Hematopoietic multipotent progenitor cell (in vitro differentiated cells): ENCODE results near the gene GNRH2. TPM values are rescaled to one million over a fixed set of nuclear protein-coding genes. Genes with fewer than 3 reads are reported as not detected.

Source experiments
- DNase-seq, 3 donors: peaks; one replicate each; pipeline ENCODE4 v3.0.0-alpha.2; 2011 to 2015; ENCODE audit warnings: low read depth in 2 of 3, low spot score in 2 of 3
- total RNA-seq: library from RNA; depleted of rRNA; stranded (reverse); fragments of >200 nt; gene quantifications from one replicate; pipeline ENCODE4 v1.2.3, GENCODE V29; 2012

GNRH2 gene
- total RNA-seq, 1 donor: 0.54 TPM

- DNase-seq: no peak
Measured at GRCh38 chr20:3094848-3095629, 51.6 kb downstream of the GNRH2 start.

Other genes with a start within 250 kb of the GNRH2 start
- gene CPXM1, start 243.0 kb upstream of the GNRH2 start, total RNA-seq: 150 TPM
- not detected for gene C20orf141, start 228.6 kb upstream of the GNRH2 start, total RNA-seq
- not detected for gene TMEM239, start 227.3 kb upstream of the GNRH2 start, total RNA-seq
- gene PCED1A, start 203.0 kb upstream of the GNRH2 start, total RNA-seq: 64.9 TPM
- 58.2 TPM for gene VPS16, start 202.9 kb upstream of the GNRH2 start, total RNA-seq
- 45.0 TPM for gene PTPRA, start 170.1 kb upstream of the GNRH2 start, total RNA-seq
- 43.6 TPM for gene MRPS26, start 2.4 kb downstream of the GNRH2 start, total RNA-seq
- 1.6 TPM for gene OXT, start 28.0 kb downstream of the GNRH2 start, total RNA-seq
- gene AVP, start 41.1 kb downstream of the GNRH2 start, total RNA-seq: 81.3 TPM
- gene FASTKD5, start 116.2 kb downstream of the GNRH2 start, total RNA-seq: 16.2 TPM
- gene UBOX5, start 116.2 kb downstream of the GNRH2 start, total RNA-seq: 13.7 TPM
- gene LZTS3, start 129.9 kb downstream of the GNRH2 start, total RNA-seq: 9.4 TPM
- 30.2 TPM for gene DDRGK1, start 161.1 kb downstream of the GNRH2 start, total RNA-seq
- gene ITPA, start 165.9 kb downstream of the GNRH2 start, total RNA-seq: 34.2 TPM
- 0.27 TPM for gene SLC4A11, start 195.6 kb downstream of the GNRH2 start, total RNA-seq